Measurements from ENCODE around the gene ARHGAP28. TPM values are rescaled to one million over a fixed set of nuclear protein-coding genes. Genes with fewer than 3 reads are reported as not detected.
A peak's percentile ranks its signal among the peaks of the same experiment; 100 is the strongest.

The ARHGAP28 gene
- total RNA-seq, 6 donors from 2014 or later, result 4.1 to 18.9 (median 11.3) TPM

- DNase-seq, result no peak
- TF ChIP-seq POLR2A (IDR thresholded peaks at IDR 0.05) (no peak), CTCF (IDR thresholded peaks at IDR 0.05) (no peak), POLR2AphosphoS5 (IDR thresholded peaks at IDR 0.05) (no peak), EP300 (IDR thresholded peaks at IDR 0.05) (no peak)
- no peaks in the 10 kb centered on the region for H3K36me3 ChIP-seq
- no peak for ATAC-seq (ENCODE audit: low FRiP score in 2 of 2)
- no peaks in the 10 kb centered on the region for H3K27me3 ChIP-seq
- no peaks in the 10 kb centered on the region for H3K9me3 ChIP-seq
- no peak overlapping the region for H3K4me3 ChIP-seq
- H3K4me1 ChIP-seq, result no peaks in the 10 kb centered on the region
- H3K27ac ChIP-seq, result no peak overlapping the region
Observed at GRCh38 chr18:6921571-6921970, 192.1 kb downstream of the ARHGAP28 start.

DNA sequence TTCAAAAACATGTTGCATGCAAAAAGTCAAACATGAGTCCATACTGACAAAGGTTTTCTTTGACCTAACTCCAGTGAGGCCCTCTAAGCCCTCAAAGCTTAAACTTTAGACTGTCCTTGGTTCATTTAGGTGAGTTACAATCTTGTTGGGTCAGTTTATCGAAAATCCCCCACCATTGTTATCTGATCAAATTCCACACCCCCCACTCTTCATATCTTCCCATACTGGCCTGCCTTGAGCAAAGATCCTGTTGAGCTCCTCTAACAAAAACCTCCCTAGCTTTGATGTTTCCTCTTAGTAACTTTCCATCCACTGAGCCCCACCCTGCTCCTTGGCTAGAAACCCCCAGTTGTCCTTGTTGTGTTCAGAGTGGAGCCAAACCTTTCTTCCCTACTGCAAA lies 193.7 kb downstream of the ARHGAP28 start:
- H3K9me3 ChIP-seq, result no peaks in the 10 kb centered on the region
- DNase-seq, result no peak
- H3K4me1 ChIP-seq, result peaks cover 0 to 2% (median 0%) of the 10 kb centered on the region in 4 donors
- H3K27ac ChIP-seq, result no peak overlapping the region
- H3K27me3 ChIP-seq, result no peaks in the 10 kb centered on the region
- 75 to 87% methylated on average over 1 of the region's 1 CpG for WGBS, 2 donors
- no peak overlapping the region for H3K4me3 ChIP-seq
- H3K36me3 ChIP-seq, result no peaks in the 10 kb centered on the region
- no peak for ATAC-seq (ENCODE audit: low FRiP score in 2 of 2)
- no peak for TF ChIP-seq EP300 (IDR thresholded peaks at IDR 0.05)
- TF ChIP-seq CTCF (IDR thresholded peaks at IDR 0.05), result no peak
- TF ChIP-seq POLR2A (IDR thresholded peaks at IDR 0.05), result no peak
- TF ChIP-seq POLR2AphosphoS5 (IDR thresholded peaks at IDR 0.05), result no peak

GRCh38 chr18:6927153-6927552 lies 197.6 kb downstream of the ARHGAP28 start:
- DNase-seq (no peak), ATAC-seq (ENCODE audit: low FRiP score in 2 of 2) (no peak)
- Histone ChIP-seq H3K4me1 (peaks cover 0 to 2% (median 0%) of the 10 kb centered on the region in 4 donors), H3K4me3 (no peak overlapping the region), H3K27me3 (no peaks in the 10 kb centered on the region), H3K9me3 (no peaks in the 10 kb centered on the region), H3K36me3 (no peaks in the 10 kb centered on the region), H3K27ac (peak overlapping the region in 1 of 4 donors; percentile 48)
- TF ChIP-seq POLR2AphosphoS5 (IDR thresholded peaks at IDR 0.05) (no peak), CTCF (IDR thresholded peaks at IDR 0.05) (no peak), POLR2A (IDR thresholded peaks at IDR 0.05) (no peak), EP300 (IDR thresholded peaks at IDR 0.05) (no peak)
- 63 to 73% methylated on average over 2 of the region's 2 CpGs for WGBS, 2 donors

- no peak for ATAC-seq (ENCODE audit: low FRiP score in 2 of 2)
- TF ChIP-seq POLR2AphosphoS5 (IDR thresholded peaks at IDR 0.05) (no peak), POLR2A (IDR thresholded peaks at IDR 0.05) (no peak), EP300 (IDR thresholded peaks at IDR 0.05) (no peak), CTCF (IDR thresholded peaks at IDR 0.05) (no peak)
- DNase-seq, result no peak
Observed at GRCh38 chr18:6928359-6928758, 198.8 kb downstream of the ARHGAP28 start.

GRCh38 chr18:6929370-6930102 lies 200.0 kb downstream of the ARHGAP28 start:
- no peaks in the 10 kb centered on the region for H3K9me3 ChIP-seq
- DNase-seq (peak in 1 of 2 donors; percentile 75), ATAC-seq (ENCODE audit: low FRiP score in 2 of 2) (peak; percentile 46 to 69)
- H3K27ac ChIP-seq, result no peak overlapping the region
- no peaks in the 10 kb centered on the region for H3K36me3 ChIP-seq
- TF ChIP-seq POLR2AphosphoS5 (IDR thresholded peaks at IDR 0.05), result no peak
- no peak for TF ChIP-seq CTCF (IDR thresholded peaks at IDR 0.05)
- no peak for TF ChIP-seq POLR2A (IDR thresholded peaks at IDR 0.05)
- TF ChIP-seq EP300 (IDR thresholded peaks at IDR 0.05), result no peak
- no peak overlapping the region for H3K4me3 ChIP-seq
- H3K4me1 ChIP-seq, result peaks cover 0 to 2% (median 0%) of the 10 kb centered on the region in 4 donors
- H3K27me3 ChIP-seq, result no peaks in the 10 kb centered on the region
- 93 to 94% methylated on average over 44 to 45 of the region's 45 CpGs for WGBS, 2 donors

More at GRCh38 chr18:6928359-6928758, 198.8 kb downstream of the ARHGAP28 start:
- Histone ChIP-seq H3K27ac (no peak overlapping the region), H3K4me3 (no peak overlapping the region), H3K36me3 (no peaks in the 10 kb centered on the region), H3K27me3 (no peaks in the 10 kb centered on the region), H3K9me3 (no peaks in the 10 kb centered on the region), H3K4me1 (peaks cover 0 to 2% (median 0%) of the 10 kb centered on the region in 4 donors)
- 80 to 89% methylated on average over 11 of the region's 11 CpGs for WGBS, 2 donors

All from upper lobe of left lung (tissue), 6 donors.